GM19328 (cell line): Measurements from ENCODE around the gene FAM114A1.
"Not testable (repeated sequence)": the region's sequence is repeated elsewhere in the genome, so short reads cannot be mapped to it uniquely, and the experiment has no call there.

ENCODE experiments used
- ATAC-seq: cut with Tn5 transposase; IDR thresholded peaks from one replicate; pipeline ENCODE4 v1.9.1; 2021; ENCODE audit warnings: mild to moderate bottlenecking, moderate library complexity; ENCODE audit not compliant: unreplicated experiment

Gene FAM114A1

GRCh38 chr4:38898245-38898644 is 30.6 kb downstream of the FAM114A1 start:
- ATAC-seq = no peak

GRCh38 chr4:38902221-38902620 is 34.6 kb downstream of the FAM114A1 start:
- ATAC-seq = no peak

- no peak for ATAC-seq
These were observed 35.1 kb downstream of the FAM114A1 start for GRCh38 chr4:38902695-38903094.

GRCh38 chr4:38904090-38904666 is 36.6 kb downstream of the FAM114A1 start:
- no peak for ATAC-seq

GRCh38 chr4:38904682-38905081 is 37.1 kb downstream of the FAM114A1 start:
- ATAC-seq = no peak

- ATAC-seq = no peak
These were observed 38.2 kb downstream of the FAM114A1 start for GRCh38 chr4:38905652-38906385.

- no peak for ATAC-seq
These were observed 40.2 kb downstream of the FAM114A1 start for GRCh38 chr4:38907696-38908270.

GRCh38 chr4:38909015-38909414 is 41.4 kb downstream of the FAM114A1 start:
- ATAC-seq = no peak

GRCh38 chr4:38911257-38911656 is 43.7 kb downstream of the FAM114A1 start:
- no peak for ATAC-seq

GRCh38 chr4:38914854-38915253 is 47.2 kb downstream of the FAM114A1 start:
- no peak for ATAC-seq

GRCh38 chr4:38916267-38916666 is 48.7 kb downstream of the FAM114A1 start:
- ATAC-seq = not testable (repeated sequence)

- ATAC-seq = no peak
These were observed 49.9 kb downstream of the FAM114A1 start for GRCh38 chr4:38917481-38918025.

GRCh38 chr4:38919494-38919893 is 51.9 kb downstream of the FAM114A1 start:
- no peak for ATAC-seq

GRCh38 chr4:38920186-38920585 is 52.6 kb downstream of the FAM114A1 start:
- no peak for ATAC-seq

GRCh38 chr4:38920677-38921076 is 53.1 kb downstream of the FAM114A1 start:
- ATAC-seq = no peak

GRCh38 chr4:38921151-38921550 is 53.5 kb downstream of the FAM114A1 start:
- no peak for ATAC-seq

GRCh38 chr4:38923746-38924145 is 56.1 kb downstream of the FAM114A1 start:
- ATAC-seq = no peak

GRCh38 chr4:38924353-38924752 is 56.7 kb downstream of the FAM114A1 start:
- no peak for ATAC-seq

GRCh38 chr4:38925492-38926413 is 58.1 kb downstream of the FAM114A1 start:
- no peak for ATAC-seq

GRCh38 chr4:38926896-38927295 is 59.3 kb downstream of the FAM114A1 start:
- no peak for ATAC-seq

GRCh38 chr4:38928568-38928967 is 61.0 kb downstream of the FAM114A1 start:
- no peak for ATAC-seq
